RWPE1 (cell line): ENCODE results near the gene SLC39A11.

Experiments used
- CTCF ChIA-PET: fragments of 350-600 bp; sonication (Branson Sonifier 250); formaldehyde crosslinking; extraction: SDS; loops from one replicate; lab custom pipeline; 2021; lab: Yijun Ruan, JAX
- POLR2A ChIA-PET: fragments of 400-600 bp; formaldehyde crosslinking; extraction: SDS; loops from one replicate; lab custom pipeline; 2020; ENCODE audit warnings: antibody characterized with exemption; ENCODE audit not compliant: low non-redundant PET; lab: Yijun Ruan, JAX
- DNase-seq: peaks from one replicate; pipeline ENCODE4 v3.0.0; 2012; ENCODE audit warnings: low spot score
- H3K27ac ChIP-seq: fragments of 450-650 bp; 2 replicates; pipeline ENCODE4 v1.5.1; 2017
- CTCF ChIP-seq: fragments of 450-650 bp; conservative IDR thresholded peaks from 2 replicates; pipeline ENCODE4 v1.5.1; 2017; ENCODE audit warnings: low read depth, mild to moderate bottlenecking

SLC39A11 gene

GRCh38 chr17:73088561-73088960 lies 3.9 kb downstream of the SLC39A11 start:
- CTCF ChIA-PET: interaction anchor here (0.6 kb wide), 1 partner anchor 27 kb away, joined by 4 read pairs; no protein-coding TSS in a partner anchor
- no peak for TF ChIP-seq CTCF
- POLR2A ChIA-PET: no interaction called here

DNA sequence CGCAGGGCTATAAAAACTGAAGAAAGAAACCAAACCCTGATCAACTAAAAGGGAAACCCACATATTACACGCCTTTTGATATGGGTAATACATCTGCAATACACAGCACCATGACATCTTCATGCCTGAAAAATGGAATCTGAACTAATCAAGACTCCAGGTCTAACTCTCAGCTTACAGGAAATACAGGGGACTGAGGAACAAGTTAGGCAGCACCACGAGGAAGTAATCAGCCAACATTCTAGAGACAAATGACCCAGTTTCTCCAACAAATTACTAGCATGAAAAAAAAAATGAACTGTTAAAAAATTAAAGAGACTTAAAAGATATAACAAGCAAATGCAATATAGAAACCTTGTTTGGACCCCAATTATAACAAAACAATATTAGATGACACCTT lies 9.1 kb downstream of the SLC39A11 start:
- DNase-seq: no peak
- TF ChIP-seq CTCF: no peak
- no peak overlapping the region for H3K27ac ChIP-seq
- ChIA-PET CTCF (no interaction called here), POLR2A (no interaction called here)

More at GRCh38 chr17:73088561-73088960, 3.9 kb downstream of the SLC39A11 start:
- H3K27ac ChIP-seq: no peak overlapping the region
- no peak for DNase-seq

GRCh38 chr17:73074566-73074965 lies 17.9 kb downstream of the SLC39A11 start:
- H3K27ac ChIP-seq: no peak overlapping the region
- no peak for DNase-seq
- ChIA-PET CTCF (interaction anchor here (0.6 kb wide), 1 partner anchor 154 kb away, joined by 5 read pairs; no protein-coding TSS in a partner anchor), POLR2A (interaction anchor here (1.2 kb wide), 1 partner anchor 10 kb away, joined by 4 read pairs; no protein-coding TSS in a partner anchor)
- TF ChIP-seq CTCF: no peak

GRCh38 chr17:73072219-73072962 lies 20.1 kb downstream of the SLC39A11 start:
- TF ChIP-seq CTCF: no peak
- CTCF ChIA-PET: no interaction called here
- no peak overlapping the region for H3K27ac ChIP-seq
- POLR2A ChIA-PET: no interaction called here
- DNase-seq: no peak

- H3K27ac ChIP-seq: no peak overlapping the region
- no peak for DNase-seq
- ChIA-PET CTCF (interaction anchor here (0.7 kb wide), 1 partner anchor 198 kb away, joined by 4 read pairs; no protein-coding TSS in a partner anchor), POLR2A (interaction anchor here (0.5 kb wide), 1 partner anchor 167 kb away, joined by 5 read pairs; no protein-coding TSS in a partner anchor)
- TF ChIP-seq CTCF: no peak
These were observed 21.2 kb downstream of the SLC39A11 start for GRCh38 chr17:73071066-73071999.

- TF ChIP-seq CTCF: no peak
- H3K27ac ChIP-seq: no peak overlapping the region
- no peak for DNase-seq
- ChIA-PET POLR2A (no interaction called here), CTCF (no interaction called here)
These were observed 22.6 kb downstream of the SLC39A11 start for GRCh38 chr17:73069841-73070240.
